H9 (cell line): ENCODE results near the gene NFE2L3. TPM values are rescaled to one million over a fixed set of nuclear protein-coding genes. Genes with fewer than 3 reads are reported as not detected.
A peak's percentile ranks its signal among the peaks of the same experiment; 100 is the strongest.

Experiments
- DNase-seq: peaks from one replicate; pipeline ENCODE4 v3.0.0-alpha.2; 2017
- H2AFZ ChIP-seq: one replicate; pipeline ENCODE4 v1.6.1; 2013; ENCODE audit warnings: mild to moderate bottlenecking, low read length, control low read depth, moderate library complexity
- H2AK5ac ChIP-seq: 2 replicates; pipeline ENCODE4 v1.6.1; 2013; ENCODE audit warnings: low read length, control low read depth, mixed read lengths; ENCODE audit not compliant: insufficient read length
- H2BK120ac ChIP-seq: one replicate; pipeline ENCODE4 v1.6.1; 2013; ENCODE audit warnings: low read depth, mild to moderate bottlenecking, low read length, control low read depth, inconsistent platforms; ENCODE audit not compliant: poor library complexity, severe bottlenecking
- H2BK12ac ChIP-seq: 2 replicates; pipeline ENCODE4 v1.6.1; 2013; ENCODE audit warnings: low read length, control low read depth, mixed read lengths, low read depth; ENCODE audit not compliant: insufficient read length
- H2BK15ac ChIP-seq: 2 replicates; pipeline ENCODE4 v1.6.1; 2013; ENCODE audit warnings: low read depth, low read length, control low read depth
- H2BK20ac ChIP-seq: one replicate; pipeline ENCODE4 v1.6.1; 2013; ENCODE audit warnings: low read depth, mild to moderate bottlenecking, low read length, control low read depth, inconsistent platforms; ENCODE audit not compliant: poor library complexity, severe bottlenecking
- H2BK5ac ChIP-seq: 2 replicates; pipeline ENCODE4 v1.6.1; 2013; ENCODE audit warnings: low read length, control low read depth, mixed read lengths; ENCODE audit not compliant: insufficient read length
- H3K14ac ChIP-seq: 2 replicates; pipeline ENCODE4 v1.6.1; 2013; ENCODE audit warnings: low read length, control low read depth; ENCODE audit not compliant: insufficient read depth
- H3K18ac ChIP-seq: 2 replicates; pipeline ENCODE4 v1.6.1; 2013; ENCODE audit warnings: low read depth, mild to moderate bottlenecking, mixed read lengths, low read length, control low read depth; ENCODE audit not compliant: insufficient read length
- H3K23ac ChIP-seq: 2 replicates; pipeline ENCODE4 v1.6.1; 2013; ENCODE audit warnings: low read length, control low read depth, mixed read lengths, low read depth; ENCODE audit not compliant: insufficient read length
- H3K23me2 ChIP-seq: 2 replicates; pipeline ENCODE4 v1.6.1; 2013; ENCODE audit warnings: low read depth, mild to moderate bottlenecking, mixed read lengths, low read length, control low read depth; ENCODE audit not compliant: insufficient read length, poor library complexity, severe bottlenecking
- H3K27ac ChIP-seq: 2 replicates; pipeline ENCODE4 v1.5.1; 2013; ENCODE audit warnings: low read length, control low read depth, mixed read lengths, low read depth; ENCODE audit not compliant: insufficient read length
- H3K27me3 ChIP-seq: 2 replicates; pipeline ENCODE4 v1.6.1; 2013; ENCODE audit warnings: low read length, control low read depth, inconsistent platforms; ENCODE audit not compliant: insufficient read depth
- H3K4ac ChIP-seq: 2 replicates; pipeline ENCODE4 v1.6.1; 2013; ENCODE audit warnings: low read depth, mild to moderate bottlenecking, control low read depth, inconsistent platforms, low read length, moderate library complexity
- H3K4me1 ChIP-seq: 2 replicates; pipeline ENCODE4 v1.6.1; 2013; ENCODE audit warnings: low read length, control low read depth, inconsistent platforms; ENCODE audit not compliant: insufficient read depth
- H3K4me2 ChIP-seq: 2 replicates; pipeline ENCODE4 v1.6.1; 2013; ENCODE audit warnings: low read length, control low read depth, mixed read lengths; ENCODE audit not compliant: insufficient read length, insufficient read depth
- H3K56ac ChIP-seq: 2 replicates; pipeline ENCODE4 v1.6.1; 2013; ENCODE audit warnings: low read depth, mild to moderate bottlenecking, mixed read lengths, low read length, control low read depth; ENCODE audit not compliant: insufficient read length
- H3K79me1 ChIP-seq: 2 replicates; pipeline ENCODE4 v1.6.1; 2013; ENCODE audit warnings: low read depth, mild to moderate bottlenecking, moderate library complexity, low read length, control low read depth, inconsistent platforms; ENCODE audit not compliant: insufficient read depth, poor library complexity, severe bottlenecking
- H3K79me2 ChIP-seq: 2 replicates; pipeline ENCODE4 v1.6.1; 2013; ENCODE audit warnings: low read length, control low read depth, inconsistent platforms; ENCODE audit not compliant: insufficient read depth
- H3K9ac ChIP-seq: 2 replicates; pipeline ENCODE4 v1.6.1; 2013; ENCODE audit warnings: low read length, control low read depth, mixed read lengths; ENCODE audit not compliant: insufficient read length; ENCODE audit errors: extremely low read depth
- H3K9me3 ChIP-seq: one replicate; pipeline ENCODE4 v1.6.1; 2013; ENCODE audit warnings: low read depth, low read length, inconsistent platforms; ENCODE audit not compliant: control insufficient read depth
- H3T11ph ChIP-seq: one replicate; pipeline ENCODE4 v1.6.1; 2013; ENCODE audit warnings: mild to moderate bottlenecking, low read length, control low read depth, inconsistent platforms
- H4K20me1 ChIP-seq: one replicate; pipeline ENCODE4 v1.6.1; 2013; ENCODE audit not compliant: control insufficient read depth, insufficient read length, insufficient read depth
- H4K5ac ChIP-seq: 2 replicates; pipeline ENCODE4 v1.6.1; 2013; ENCODE audit warnings: low read depth, mild to moderate bottlenecking, mixed read lengths, low read length, control low read depth; ENCODE audit not compliant: insufficient read length
- H4K8ac ChIP-seq: replicated peaks from 2 replicates; pipeline ENCODE4 v1.6.1; 2013; ENCODE audit warnings: low read length, control low read depth, mixed read lengths, low read depth; ENCODE audit not compliant: insufficient read length
- H4K91ac ChIP-seq: 2 replicates; pipeline ENCODE4 v1.6.1; 2013; ENCODE audit warnings: low read depth, mild to moderate bottlenecking, moderate library complexity, mixed read lengths, low read length, control low read depth; ENCODE audit not compliant: insufficient read length
- H3K27ac Mint-ChIP-seq, 3 experiments: 2 replicates in 2 of 3; 3 replicates in 1 of 3; pipeline ENCODE4 v1.8.0; 2020 to 2021; ENCODE audit warnings: mixed read lengths in 3 of 3, mild to moderate bottlenecking in 1 of 3, moderate library complexity in 1 of 3
- H3K27me3 Mint-ChIP-seq: 2 replicates; pipeline ENCODE4 v1.8.0; 2021; ENCODE audit warnings: low read depth, mild to moderate bottlenecking, moderate library complexity, mixed read lengths
- H3K36me3 Mint-ChIP-seq, 3 experiments: 2 replicates in 2 of 3; 3 replicates in 1 of 3; pipeline ENCODE4 v1.8.0; 2020 to 2021; ENCODE audit warnings: low read depth in 3 of 3, mixed read lengths in 3 of 3; ENCODE audit not compliant: insufficient read depth in 1 of 3
- H3K4me1 Mint-ChIP-seq, 2 experiments: 2 replicates each; pipeline ENCODE4 v1.8.0; 2020; ENCODE audit warnings: mixed read lengths in 2 of 2
- H3K4me3 Mint-ChIP-seq, 2 experiments: 2 replicates in 1 of 2; 3 replicates in 1 of 2; pipeline ENCODE4 v1.8.0; 2020 to 2021; ENCODE audit warnings: mild to moderate bottlenecking in 2 of 2, mixed read lengths in 2 of 2, moderate library complexity in 1 of 2
- H3K9me3 Mint-ChIP-seq, 2 experiments: 2 replicates in 1 of 2; 3 replicates in 1 of 2; pipeline ENCODE4 v1.8.0; 2020; ENCODE audit warnings: mild to moderate bottlenecking in 2 of 2, mixed read lengths in 2 of 2, moderate library complexity in 1 of 2
- WGBS: extraction: QIAGEN DNeasy Blood & Tissue Kit; methylation state at CpG from one replicate; pipeline ENCODE4 v1.1.7; 2013; ENCODE audit warnings: missing lambda C conversion rate, low lambda C conversion rate, mixed read lengths; ENCODE audit not compliant: insufficient read length; ENCODE audit errors: extremely low coverage; 5-methylcytosine and 5-hydroxymethylcytosine counted together
- total RNA-seq: library from RNA; stranded (reverse); gene quantifications from 2 replicates; pipeline ENCODE4 v1.2.1, GENCODE V29; 2021
- TF ChIP-seq, protein P1 (sequence below): fragments of 200-600 bp; sonication (generic); conservative IDR thresholded peaks from 3 replicates; pipeline ENCODE4 v1.8.0; 2021; ENCODE audit warnings: antibody characterized with exemption, mild to moderate bottlenecking

NFE2L3 gene
- total RNA-seq, 1 experiment from 2014 or later: 46.9 TPM

DNA sequence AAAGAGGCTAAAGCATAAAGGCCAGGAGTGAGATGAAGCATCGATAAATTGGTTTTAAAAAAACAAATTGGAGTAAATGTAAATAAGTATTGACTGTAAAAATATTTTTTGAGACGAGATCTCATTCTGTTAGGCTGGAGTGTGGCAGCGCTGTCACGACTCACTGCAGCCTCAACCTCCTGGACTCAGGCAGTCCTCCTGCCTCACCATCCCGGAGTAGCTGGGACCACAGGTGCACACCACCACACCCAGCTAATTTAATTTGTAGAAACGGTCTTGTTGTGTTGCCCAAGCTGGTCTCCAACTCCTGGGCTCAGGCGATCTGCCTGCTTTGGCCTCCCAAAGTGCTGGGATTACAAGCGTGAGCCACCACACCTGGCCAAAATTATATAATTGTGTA is 30.7 kb downstream of the NFE2L3 start:
- H4K20me1 ChIP-seq: no peaks in the 10 kb centered on the region
- DNase-seq: no peak
- no peak overlapping the region for H4K5ac ChIP-seq
- H3K4me1 ChIP-seq: no peaks in the 10 kb centered on the region; the same call in 1 of the 2 replicates
- WGBS: no CpG with 5 or more reads among the region's 8 CpGs
- no peak overlapping the region for H3K27ac ChIP-seq
- H3K18ac ChIP-seq: no peak overlapping the region
- no peak overlapping the region for H2AFZ ChIP-seq
- H2AK5ac ChIP-seq: no peak overlapping the region
- no peak overlapping the region for H3K56ac ChIP-seq
- H3K23me2 ChIP-seq: no peaks in the 10 kb centered on the region
- no peaks in the 10 kb centered on the region; the same call in 1 of the 2 replicates for H3K79me2 ChIP-seq
- H2BK5ac ChIP-seq: no peak overlapping the region
- H3K9ac ChIP-seq: no peak overlapping the region
- Mint-ChIP-seq H3K27ac (0 out of 7 replicates have a peak overlapping the region, but pooled peaks of 1 of the 3 experiments have one; percentile 35), H3K4me3 (no peak overlapping the region), H3K27me3 (no peaks in the 10 kb centered on the region; the same call in 1 of the 2 replicates), H3K4me1 (peaks cover 12 to 17% of the 10 kb centered on the region in 2 experiments; a peak in 3 of 4 replicates), H3K36me3 (peaks cover 18 to 54% (median 37%) of the 10 kb centered on the region in 3 experiments; a peak in 6 of 7 replicates), H3K9me3 (no peaks in the 10 kb centered on the region; a peak in 1 of 5 replicates)
- H2BK20ac ChIP-seq: no peak overlapping the region
- no peak overlapping the region for H2BK15ac ChIP-seq
- H3K4me2 ChIP-seq: no peak overlapping the region
- no peaks in the 10 kb centered on the region for H3K27me3 ChIP-seq
- TF ChIP-seq, protein P1, sequence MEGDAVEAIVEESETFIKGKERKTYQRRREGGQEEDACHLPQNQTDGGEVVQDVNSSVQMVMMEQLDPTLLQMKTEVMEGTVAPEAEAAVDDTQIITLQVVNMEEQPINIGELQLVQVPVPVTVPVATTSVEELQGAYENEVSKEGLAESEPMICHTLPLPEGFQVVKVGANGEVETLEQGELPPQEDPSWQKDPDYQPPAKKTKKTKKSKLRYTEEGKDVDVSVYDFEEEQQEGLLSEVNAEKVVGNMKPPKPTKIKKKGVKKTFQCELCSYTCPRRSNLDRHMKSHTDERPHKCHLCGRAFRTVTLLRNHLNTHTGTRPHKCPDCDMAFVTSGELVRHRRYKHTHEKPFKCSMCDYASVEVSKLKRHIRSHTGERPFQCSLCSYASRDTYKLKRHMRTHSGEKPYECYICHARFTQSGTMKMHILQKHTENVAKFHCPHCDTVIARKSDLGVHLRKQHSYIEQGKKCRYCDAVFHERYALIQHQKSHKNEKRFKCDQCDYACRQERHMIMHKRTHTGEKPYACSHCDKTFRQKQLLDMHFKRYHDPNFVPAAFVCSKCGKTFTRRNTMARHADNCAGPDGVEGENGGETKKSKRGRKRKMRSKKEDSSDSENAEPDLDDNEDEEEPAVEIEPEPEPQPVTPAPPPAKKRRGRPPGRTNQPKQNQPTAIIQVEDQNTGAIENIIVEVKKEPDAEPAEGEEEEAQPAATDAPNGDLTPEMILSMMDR: no peak
- no peaks in the 10 kb centered on the region for H3K79me1 ChIP-seq
- no peak overlapping the region for H3K23ac ChIP-seq
- H2BK120ac ChIP-seq: no peak overlapping the region
- H3T11ph ChIP-seq: no peak overlapping the region
- no peak overlapping the region for H4K91ac ChIP-seq
- H3K14ac ChIP-seq: no peak overlapping the region
- no peak overlapping the region for H3K4ac ChIP-seq
- no peak overlapping the region for H4K8ac ChIP-seq
- no peak overlapping the region for H2BK12ac ChIP-seq
- H3K9me3 ChIP-seq: no peaks in the 10 kb centered on the region
